HG03060 (cell line): Measurements from ENCODE around the gene ATP6AP2.
A peak's percentile ranks its signal among the peaks of the same experiment; 100 is the strongest.
"Not testable (repeated sequence)": the region's sequence is repeated elsewhere in the genome, so short reads cannot be mapped to it uniquely, and the experiment has no call there.

Experiments used
- ATAC-seq: cut with Tn5 transposase; IDR thresholded peaks from one replicate; pipeline ENCODE4 v1.9.1; 2021; ENCODE audit warnings: low read depth, moderate number of reproducible peaks; ENCODE audit not compliant: unreplicated experiment

Gene ATP6AP2, protein sequence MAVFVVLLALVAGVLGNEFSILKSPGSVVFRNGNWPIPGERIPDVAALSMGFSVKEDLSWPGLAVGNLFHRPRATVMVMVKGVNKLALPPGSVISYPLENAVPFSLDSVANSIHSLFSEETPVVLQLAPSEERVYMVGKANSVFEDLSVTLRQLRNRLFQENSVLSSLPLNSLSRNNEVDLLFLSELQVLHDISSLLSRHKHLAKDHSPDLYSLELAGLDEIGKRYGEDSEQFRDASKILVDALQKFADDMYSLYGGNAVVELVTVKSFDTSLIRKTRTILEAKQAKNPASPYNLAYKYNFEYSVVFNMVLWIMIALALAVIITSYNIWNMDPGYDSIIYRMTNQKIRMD

GRCh38 chrX:40580537-40581335 lies at the start of gene ATP6AP2:
Gene ATP6AP2 (plus strand): TSS chrX:40580970. CDS start chrX:40581066, 96 bp downstream.
- ATAC-seq, result peak; percentile 97

- no peak for ATAC-seq
Observed at GRCh38 chrX:40531056-40531826, 49.5 kb upstream of the ATP6AP2 start.

DNA sequence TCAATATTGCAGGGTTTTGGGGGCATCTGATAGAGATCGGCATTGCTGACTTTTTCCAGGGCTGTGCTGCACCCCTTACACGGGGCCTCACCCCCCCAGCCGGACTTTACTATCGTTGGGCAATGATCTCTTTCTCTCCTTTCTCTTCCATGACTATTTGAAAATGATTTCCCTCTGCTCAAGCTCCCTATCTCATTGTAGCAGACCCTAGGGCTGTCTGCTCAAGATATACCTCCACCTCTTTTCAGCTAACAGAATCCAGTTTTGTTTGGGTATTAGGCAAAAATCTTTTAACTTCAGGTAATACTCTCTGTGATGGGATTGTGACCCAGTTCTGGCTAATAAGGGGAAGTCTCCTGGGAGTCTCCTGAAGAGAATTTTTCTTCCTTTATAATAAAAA lies 43.5 kb upstream of the ATP6AP2 start:
- no peak for ATAC-seq

GRCh38 chrX:40538406-40538805 lies 42.4 kb upstream of the ATP6AP2 start:
- no peak for ATAC-seq

DNA sequence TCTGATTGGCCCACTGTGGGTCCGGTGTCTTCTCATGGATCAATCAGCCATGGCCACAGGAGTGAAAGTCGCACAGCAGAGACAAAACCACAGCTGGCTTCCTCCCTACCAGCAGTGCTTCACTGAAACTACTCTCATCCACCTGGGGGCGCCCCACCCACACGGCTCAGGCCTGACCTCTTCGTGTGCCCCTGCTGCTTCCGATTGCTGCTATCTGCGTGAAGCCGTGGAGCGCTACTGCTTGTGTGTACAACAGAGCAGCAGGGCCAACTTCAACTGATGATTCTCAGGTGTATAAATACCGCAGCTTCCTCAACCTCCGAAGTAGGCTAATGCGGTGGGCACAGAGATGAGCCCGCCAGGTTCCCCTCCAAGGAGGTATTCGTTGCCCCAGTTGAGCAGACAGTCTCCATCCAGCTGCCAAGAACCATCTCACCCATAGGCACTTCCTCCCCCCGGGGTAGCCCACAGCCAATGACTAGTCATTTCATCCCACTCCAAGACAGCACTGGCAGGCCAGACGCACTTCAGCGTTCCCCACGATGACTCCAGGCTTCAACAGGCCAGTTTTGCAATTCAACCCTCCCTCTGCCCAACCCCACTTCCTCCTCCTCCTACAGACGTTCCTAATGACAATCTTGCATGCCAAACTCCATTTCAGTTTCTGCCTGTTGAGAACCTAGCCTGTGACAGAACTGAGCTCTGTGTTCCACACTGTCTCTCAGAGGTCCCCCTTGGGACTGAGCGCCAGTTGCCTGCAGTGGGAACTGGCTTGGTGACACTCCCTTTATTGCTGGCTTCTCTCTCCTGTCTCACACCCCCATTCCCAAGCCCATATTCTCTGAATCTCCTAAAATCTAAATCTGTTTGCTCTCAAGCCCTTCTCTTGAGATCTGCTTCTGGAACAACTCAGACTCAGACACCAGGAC lies 41.3 kb upstream of the ATP6AP2 start:
- ATAC-seq, result no peak

GRCh38 chrX:40542208-40542607 lies 38.6 kb upstream of the ATP6AP2 start:
- ATAC-seq, result no peak

DNA sequence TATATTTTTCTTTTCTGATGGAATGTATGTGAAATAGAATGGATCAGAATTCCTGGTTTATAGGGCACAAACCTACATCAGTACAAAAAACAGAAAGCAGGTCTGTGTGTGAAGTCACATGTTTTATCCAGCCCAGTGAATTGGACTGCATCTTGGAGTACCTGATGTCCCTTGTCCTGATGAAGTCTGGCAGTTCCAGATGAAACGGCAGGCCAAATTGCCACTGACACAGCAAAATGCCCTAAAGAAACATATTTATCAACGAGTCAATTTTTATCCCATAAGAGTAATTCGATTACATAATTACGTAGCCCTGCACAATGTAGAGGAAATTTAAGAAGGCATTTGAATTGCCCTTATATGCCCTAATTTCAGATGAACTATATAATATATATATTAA lies 37.8 kb upstream of the ATP6AP2 start:
- no peak for ATAC-seq

- no peak for ATAC-seq
Observed at GRCh38 chrX:40543661-40544328, 37.0 kb upstream of the ATP6AP2 start.

- ATAC-seq, result no peak
Observed at GRCh38 chrX:40544343-40545266, 36.2 kb upstream of the ATP6AP2 start.

- no peak for ATAC-seq
Observed at GRCh38 chrX:40546870-40547269, 33.9 kb upstream of the ATP6AP2 start.

GRCh38 chrX:40550066-40550465 lies 30.7 kb upstream of the ATP6AP2 start:
- ATAC-seq, result no peak

- no peak for ATAC-seq
Observed at GRCh38 chrX:40552768-40553167, 28.0 kb upstream of the ATP6AP2 start.

GRCh38 chrX:40558590-40558989 lies 22.2 kb upstream of the ATP6AP2 start:
- ATAC-seq, result no peak

GRCh38 chrX:40563784-40564183 lies 17.0 kb upstream of the ATP6AP2 start:
- ATAC-seq, result no peak

DNA sequence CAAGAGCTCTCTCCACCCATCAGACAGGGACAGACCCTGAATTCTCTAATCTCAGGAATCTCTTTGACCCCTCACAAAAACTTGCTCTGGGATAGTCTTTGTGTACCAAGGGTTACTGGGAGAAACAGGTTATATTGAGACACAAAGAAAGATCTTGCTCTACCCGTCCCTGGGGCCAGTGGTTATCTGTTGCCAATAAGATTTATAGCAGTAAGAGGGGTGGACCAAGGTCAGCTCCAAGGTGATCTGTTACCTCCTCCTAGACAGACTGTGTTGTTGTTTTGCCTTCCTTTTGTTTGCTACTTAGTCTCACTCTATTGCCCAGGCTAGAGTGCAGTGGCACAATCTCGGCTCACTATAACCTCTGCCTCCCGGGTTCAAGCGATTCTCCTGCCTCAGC lies 16.3 kb upstream of the ATP6AP2 start:
- no peak for ATAC-seq

GRCh38 chrX:40570346-40571093 lies 10.2 kb upstream of the ATP6AP2 start:
- no peak for ATAC-seq

GRCh38 chrX:40571164-40571563 lies 9.6 kb upstream of the ATP6AP2 start:
- not testable (repeated sequence) for ATAC-seq

GRCh38 chrX:40571600-40571999 lies 9.2 kb upstream of the ATP6AP2 start:
- no peak for ATAC-seq
